Gastrocnemius medialis (tissue), 4 donors: ENCODE data around the gene PRDM2. TPM values are rescaled to one million over a fixed set of nuclear protein-coding genes. Genes with fewer than 3 reads are reported as not detected.

Experiments
- ATAC-seq, 2 donors: fragments of 150-250 bp; one replicate each; pipeline ENCODE4 v1.9.1; 2016
- DNase-seq, 2 donors: peaks; one replicate each; pipeline ENCODE4 v3.0.0-alpha.2; 2019
- H3K27ac ChIP-seq, 4 donors: fragments of 200-600 bp; sonication (generic); 1 replicate in 1 of 4; 2 replicates in 3 of 4; pipeline ENCODE4 v1.5.1; 2016 to 2018; ENCODE audit warnings: mild to moderate bottlenecking in 2 of 4, moderate library complexity in 1 of 4
- H3K27me3 ChIP-seq, 3 donors: fragments of 200-600 bp; sonication (generic) in 2 of 3; 1 replicate in 1 of 3; 2 replicates in 2 of 3; pipeline versions ENCODE4 v1.5.1 to v1.6.0; 2016 to 2019; ENCODE audit warnings: mild to moderate bottlenecking in 1 of 3, moderate library complexity in 1 of 3
- H3K36me3 ChIP-seq, 2 donors: fragments of 200-600 bp; sonication (generic) in 1 of 2; one replicate each; pipeline ENCODE4 v1.5.1; 2017 to 2018
- H3K4me1 ChIP-seq, 2 donors: fragments of 200-600 bp; sonication (generic) in 1 of 2; one replicate each; pipeline ENCODE4 v1.5.1; 2016 to 2017; ENCODE audit warnings: mild to moderate bottlenecking in 2 of 2
- H3K4me3 ChIP-seq, 4 donors: fragments of 200-600 bp; sonication (generic) in 3 of 4; 1 replicate in 1 of 4; 2 replicates in 3 of 4; pipeline ENCODE4 v1.5.1; 2016 to 2019; ENCODE audit warnings: mild to moderate bottlenecking in 2 of 4
- H3K9me3 ChIP-seq, 3 donors: fragments of 200-600 bp; sonication (generic) in 2 of 3; 1 replicate in 1 of 3; 2 replicates in 2 of 3; pipeline ENCODE4 v1.5.1; 2016 to 2019
- CTCF ChIP-seq, 5 experiments: fragments of 450-650 bp in 3 of 5; fragments of 200-600 bp in 2 of 5; sonication (generic) in 2 of 5; IDR thresholded peaks in 4 of 5; conservative IDR thresholded peaks in 1 of 5; 1 replicate in 4 of 5; 2 replicates in 1 of 5; pipeline ENCODE4 v1.5.1; 2016 to 2019; ENCODE audit warnings: antibody characterized with exemption in 5 of 5, mild to moderate bottlenecking in 3 of 5, moderate library complexity in 3 of 5
- POLR2A ChIP-seq, 2 donors: fragments of 450-650 bp; IDR thresholded peaks; one replicate each; pipeline ENCODE4 v1.6.1; 2017; ENCODE audit warnings: antibody characterized with exemption in 2 of 2, mild to moderate bottlenecking in 2 of 2, moderate library complexity in 2 of 2
- in situ Hi-C, 4 donors: fragments of 200-750 bp; cut with MboI; loops; one replicate each; pipeline versions ENCODE4 v1.15.0 to v1.8.0; 2017; ENCODE audit warnings: low sequenced_read_pairs in 4 of 4
- intact Hi-C: fragments of 100-400 bp; cut with DNase I; formaldehyde crosslinking; loops from one replicate; pipeline ENCODE4 v1.15.1; 2023; ENCODE audit warnings: low total_unique reads
- total RNA-seq, 4 donors: library from RNA; depleted of rRNA; stranded (reverse); fragments of >200 nt; gene quantifications; one replicate each; pipeline versions ENCODE4 v1.1.0 to v1.2.3, GENCODE V29; 2016

The PRDM2 gene
- total RNA-seq, 4 donors from 2014 or later, result 24.1 to 38.3 (median 35.6) TPM

DNA sequence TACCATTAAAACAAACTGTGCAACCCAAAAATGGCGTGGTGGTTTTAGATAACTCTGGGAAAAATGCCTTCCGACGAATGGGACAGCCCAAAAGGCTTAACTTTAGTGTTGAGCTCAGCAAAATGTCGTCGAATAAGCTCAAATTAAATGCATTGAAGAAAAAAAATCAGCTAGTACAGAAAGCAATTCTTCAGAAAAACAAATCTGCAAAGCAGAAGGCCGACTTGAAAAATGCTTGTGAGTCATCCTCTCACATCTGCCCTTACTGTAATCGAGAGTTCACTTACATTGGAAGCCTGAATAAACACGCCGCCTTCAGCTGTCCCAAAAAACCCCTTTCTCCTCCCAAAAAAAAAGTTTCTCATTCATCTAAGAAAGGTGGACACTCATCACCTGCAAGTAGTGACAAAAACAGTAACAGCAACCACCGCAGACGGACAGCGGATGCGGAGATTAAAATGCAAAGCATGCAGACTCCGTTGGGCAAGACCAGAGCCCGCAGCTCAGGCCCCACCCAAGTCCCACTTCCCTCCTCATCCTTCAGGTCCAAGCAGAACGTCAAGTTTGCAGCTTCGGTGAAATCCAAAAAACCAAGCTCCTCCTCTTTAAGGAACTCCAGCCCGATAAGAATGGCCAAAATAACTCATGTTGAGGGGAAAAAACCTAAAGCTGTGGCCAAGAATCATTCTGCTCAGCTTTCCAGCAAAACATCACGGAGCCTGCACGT, 82.1 kb downstream of the PRDM2 start:
- Histone ChIP-seq H3K9me3 (no peaks in the 10 kb centered on the region), H3K36me3 (peaks cover 0 to 51% of the 10 kb centered on the region in 2 donors), H3K4me1 (peaks cover 24 to 29% of the 10 kb centered on the region in 2 donors), H3K27me3 (no peaks in the 10 kb centered on the region), H3K4me3 (no peak overlapping the region), H3K27ac (no peak overlapping the region)
- in situ Hi-C loops (no loop called here), intact Hi-C loops (no loop called here)
- ATAC-seq (no peak), DNase-seq (no peak)
- TF ChIP-seq POLR2A (IDR thresholded peaks at IDR 0.05) (no peak), CTCF (IDR thresholded peaks at IDR 0.05 in 4 of 5, conservative IDR thresholded peaks at IDR 0.05 in 1 of 5) (no peak)

DNA sequence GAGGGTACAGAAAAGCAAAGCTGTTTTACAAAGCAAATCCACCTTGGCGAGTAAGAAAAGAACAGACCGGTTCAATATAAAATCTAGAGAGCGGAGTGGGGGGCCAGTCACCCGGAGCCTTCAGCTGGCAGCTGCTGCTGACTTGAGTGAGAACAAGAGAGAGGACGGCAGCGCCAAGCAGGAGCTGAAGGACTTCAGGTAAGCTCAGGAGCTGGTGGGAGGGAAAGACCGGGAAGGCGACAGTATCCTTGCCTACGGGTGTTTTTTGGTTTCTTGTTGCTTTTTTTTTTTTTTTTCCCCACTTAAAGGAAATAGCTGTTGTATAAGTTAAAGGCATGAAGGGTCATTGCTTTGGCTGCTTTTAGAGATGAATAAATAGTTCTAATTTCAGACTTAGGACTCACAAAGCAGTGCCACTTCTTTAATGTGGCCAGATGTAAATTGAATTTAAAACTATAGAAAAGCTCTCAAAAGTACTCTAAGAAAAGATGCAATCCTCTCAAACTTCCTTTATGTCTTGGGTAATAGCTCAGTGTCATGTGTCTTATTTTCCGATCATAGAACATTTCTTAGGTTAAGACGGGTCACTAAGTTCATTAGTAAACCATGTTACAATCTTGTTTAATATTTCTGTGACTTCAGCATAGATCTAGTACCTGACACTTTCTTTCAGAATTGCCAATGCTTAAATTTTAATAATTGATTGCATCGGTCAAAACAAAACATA, 82.8 kb downstream of the PRDM2 start:
- Histone ChIP-seq H3K4me3 (no peak overlapping the region), H3K9me3 (no peaks in the 10 kb centered on the region), H3K36me3 (peaks cover 0 to 46% of the 10 kb centered on the region in 2 donors), H3K4me1 (peaks cover 26 to 33% of the 10 kb centered on the region in 2 donors), H3K27ac (no peak overlapping the region), H3K27me3 (no peaks in the 10 kb centered on the region)
- ATAC-seq (no peak), DNase-seq (no peak)
- intact Hi-C loops, result no loop called here
- in situ Hi-C loops, result no loop called here
- TF ChIP-seq POLR2A (IDR thresholded peaks at IDR 0.05) (no peak), CTCF (IDR thresholded peaks at IDR 0.05 in 4 of 5, conservative IDR thresholded peaks at IDR 0.05 in 1 of 5) (no peak)

DNA sequence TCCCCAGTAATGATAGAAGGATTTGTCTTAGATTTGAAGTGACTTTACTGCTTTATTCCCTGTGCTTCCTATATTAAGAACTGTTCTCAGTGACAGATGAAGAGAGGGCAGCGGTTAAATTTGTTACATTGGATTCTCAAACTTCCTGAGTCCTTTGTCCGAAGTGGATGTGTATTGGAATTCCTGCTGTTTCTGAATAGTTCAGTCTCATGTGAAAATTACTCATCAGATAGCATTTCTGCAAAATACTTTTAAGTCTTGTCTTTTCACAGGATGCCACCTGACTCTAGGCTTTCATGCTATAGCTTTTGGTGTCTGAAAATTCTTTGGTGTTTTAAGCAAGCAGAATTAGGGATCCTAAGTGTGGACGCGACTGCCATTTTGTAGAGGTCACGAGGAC, 83.6 kb downstream of the PRDM2 start:
- in situ Hi-C loops (no loop called here), intact Hi-C loops (no loop called here)
- no peaks in the 10 kb centered on the region for H3K27me3 ChIP-seq
- ATAC-seq (no peak), DNase-seq (no peak)
- H3K9me3 ChIP-seq, result no peaks in the 10 kb centered on the region
- no peak overlapping the region for H3K27ac ChIP-seq
- peaks cover 34 to 41% of the 10 kb centered on the region in 2 donors for H3K4me1 ChIP-seq
- no peak for TF ChIP-seq CTCF (IDR thresholded peaks at IDR 0.05 in 4 of 5, conservative IDR thresholded peaks at IDR 0.05 in 1 of 5)
- no peak for TF ChIP-seq POLR2A (IDR thresholded peaks at IDR 0.05)
- H3K4me3 ChIP-seq, result no peak overlapping the region
- peaks cover 0 to 40% of the 10 kb centered on the region in 2 donors for H3K36me3 ChIP-seq

DNA sequence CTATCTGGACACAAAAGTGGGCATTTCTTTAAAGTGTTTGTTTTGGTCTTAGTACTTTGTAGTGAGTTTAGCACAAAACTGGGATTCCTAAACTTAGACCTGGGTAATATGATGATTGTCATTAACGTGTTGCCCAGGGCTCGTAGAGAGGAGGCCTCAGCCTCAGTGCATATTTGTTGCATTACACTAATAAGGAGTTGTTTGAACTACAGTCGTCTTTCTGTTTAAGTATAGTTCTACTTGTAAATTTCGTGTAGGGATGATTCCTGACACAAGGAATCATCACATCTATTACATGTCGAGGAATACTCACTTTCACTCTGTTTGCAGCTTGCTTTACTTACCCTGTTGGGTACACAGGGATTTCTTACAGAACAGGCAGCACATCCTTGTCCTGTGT, 85.0 kb downstream of the PRDM2 start:
- Histone ChIP-seq H3K9me3 (no peaks in the 10 kb centered on the region), H3K27me3 (no peaks in the 10 kb centered on the region), H3K4me3 (no peak overlapping the region), H3K27ac (no peak overlapping the region), H3K36me3 (peaks cover 0 to 25% of the 10 kb centered on the region in 2 donors), H3K4me1 (peaks cover 35 to 51% of the 10 kb centered on the region in 2 donors)
- ATAC-seq (no peak), DNase-seq (no peak)
- in situ Hi-C loops, result no loop called here
- TF ChIP-seq CTCF (IDR thresholded peaks at IDR 0.05 in 4 of 5, conservative IDR thresholded peaks at IDR 0.05 in 1 of 5) (no peak), POLR2A (IDR thresholded peaks at IDR 0.05) (no peak)
- intact Hi-C loops, result no loop called here
